Measurements from ENCODE around the gene RNF114.

The RNF114 gene

GRCh38 chr20:49964964-49965780 lies 29.0 kb downstream of the RNF114 start:
- TF ChIP-seq, protein P1, sequence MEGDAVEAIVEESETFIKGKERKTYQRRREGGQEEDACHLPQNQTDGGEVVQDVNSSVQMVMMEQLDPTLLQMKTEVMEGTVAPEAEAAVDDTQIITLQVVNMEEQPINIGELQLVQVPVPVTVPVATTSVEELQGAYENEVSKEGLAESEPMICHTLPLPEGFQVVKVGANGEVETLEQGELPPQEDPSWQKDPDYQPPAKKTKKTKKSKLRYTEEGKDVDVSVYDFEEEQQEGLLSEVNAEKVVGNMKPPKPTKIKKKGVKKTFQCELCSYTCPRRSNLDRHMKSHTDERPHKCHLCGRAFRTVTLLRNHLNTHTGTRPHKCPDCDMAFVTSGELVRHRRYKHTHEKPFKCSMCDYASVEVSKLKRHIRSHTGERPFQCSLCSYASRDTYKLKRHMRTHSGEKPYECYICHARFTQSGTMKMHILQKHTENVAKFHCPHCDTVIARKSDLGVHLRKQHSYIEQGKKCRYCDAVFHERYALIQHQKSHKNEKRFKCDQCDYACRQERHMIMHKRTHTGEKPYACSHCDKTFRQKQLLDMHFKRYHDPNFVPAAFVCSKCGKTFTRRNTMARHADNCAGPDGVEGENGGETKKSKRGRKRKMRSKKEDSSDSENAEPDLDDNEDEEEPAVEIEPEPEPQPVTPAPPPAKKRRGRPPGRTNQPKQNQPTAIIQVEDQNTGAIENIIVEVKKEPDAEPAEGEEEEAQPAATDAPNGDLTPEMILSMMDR (IDR thresholded peaks at IDR 0.05; ENCODE audit: poor library complexity, severe bottlenecking): peak; percentile 90
- no peaks in the 10 kb centered on the region for H3K27me3 ChIP-seq (ENCODE audit: insufficient read depth, poor library complexity, severe bottlenecking)
- ATAC-seq (ENCODE audit: low read depth): peak; percentile 37; the same call in 2 of the 3 replicates
- no peak overlapping the region for H3K4me3 ChIP-seq (ENCODE audit: severe bottlenecking)
- no peak for DNase-seq (ENCODE audit: low spot score)
- peaks cover 20% of the 10 kb centered on the region for H3K4me1 ChIP-seq (ENCODE audit: insufficient read depth, poor library complexity, severe bottlenecking)
- no peaks in the 10 kb centered on the region; the same call in 1 of the 2 replicates for H3K36me3 ChIP-seq (ENCODE audit: low read depth)
- H3K9me3 ChIP-seq (ENCODE audit: severe bottlenecking): no peaks in the 10 kb centered on the region
- H3K27ac ChIP-seq (ENCODE audit: poor library complexity, severe bottlenecking): peak overlapping the region; percentile 4

DNA sequence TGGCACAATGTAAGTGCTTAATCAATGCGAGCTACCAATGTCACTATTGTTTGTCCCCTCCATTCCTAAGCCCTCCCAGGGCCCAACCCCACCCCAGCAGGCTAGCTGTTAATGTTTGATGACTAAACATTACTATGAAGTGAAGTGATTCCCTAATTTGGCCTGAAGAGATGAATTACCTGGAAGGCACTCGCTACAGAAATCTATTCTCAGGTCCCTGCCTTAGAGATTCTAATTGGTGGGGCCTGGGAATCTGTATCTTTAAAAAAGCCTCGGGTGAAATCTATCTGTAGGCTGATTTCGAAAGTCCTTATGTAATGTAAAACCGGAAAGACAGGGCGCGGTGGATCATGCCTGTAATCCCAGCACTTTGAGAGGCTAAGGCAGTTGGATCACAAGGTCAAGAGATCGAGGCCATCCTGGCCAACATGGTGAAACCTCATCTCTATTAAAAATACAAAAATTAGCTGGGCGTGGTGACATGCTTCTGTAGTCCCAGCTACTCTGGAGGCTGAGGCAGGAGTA lies 29.6 kb downstream of the RNF114 start:
- TF ChIP-seq, protein P1 (IDR thresholded peaks at IDR 0.05; ENCODE audit: poor library complexity, severe bottlenecking): no peak
- ATAC-seq (ENCODE audit: low read depth) (no peak), DNase-seq (ENCODE audit: low spot score) (no peak)
- Histone ChIP-seq H3K9me3 (ENCODE audit: severe bottlenecking) (no peaks in the 10 kb centered on the region), H3K4me3 (ENCODE audit: severe bottlenecking) (no peak overlapping the region), H3K27me3 (ENCODE audit: insufficient read depth, poor library complexity, severe bottlenecking) (no peaks in the 10 kb centered on the region), H3K36me3 (ENCODE audit: low read depth) (no peaks in the 10 kb centered on the region; the same call in 1 of the 2 replicates), H3K4me1 (ENCODE audit: insufficient read depth, poor library complexity, severe bottlenecking) (peaks cover 22% of the 10 kb centered on the region), H3K27ac (ENCODE audit: poor library complexity, severe bottlenecking) (peak overlapping the region; percentile 4)

- ATAC-seq (ENCODE audit: low read depth) (no peak), DNase-seq (ENCODE audit: low spot score) (no peak)
- H3K27me3 ChIP-seq (ENCODE audit: insufficient read depth, poor library complexity, severe bottlenecking): no peaks in the 10 kb centered on the region
- H3K4me3 ChIP-seq (ENCODE audit: severe bottlenecking): no peak overlapping the region
- no peak overlapping the region for H3K27ac ChIP-seq (ENCODE audit: poor library complexity, severe bottlenecking)
- no peaks in the 10 kb centered on the region for H3K9me3 ChIP-seq (ENCODE audit: severe bottlenecking)
- TF ChIP-seq, protein P1 (IDR thresholded peaks at IDR 0.05; ENCODE audit: poor library complexity, severe bottlenecking): no peak
- peaks cover 22% of the 10 kb centered on the region for H3K4me1 ChIP-seq (ENCODE audit: insufficient read depth, poor library complexity, severe bottlenecking)
- H3K36me3 ChIP-seq (ENCODE audit: low read depth): no peaks in the 10 kb centered on the region; the same call in 1 of the 2 replicates
Observed at GRCh38 chr20:49966861-49967260, 30.7 kb downstream of the RNF114 start.

GRCh38 chr20:49969234-49969633 lies 33.0 kb downstream of the RNF114 start:
- TF ChIP-seq, protein P1 (IDR thresholded peaks at IDR 0.05; ENCODE audit: poor library complexity, severe bottlenecking): no peak
- no peak for DNase-seq (ENCODE audit: low spot score)
- Histone ChIP-seq H3K27me3 (ENCODE audit: insufficient read depth, poor library complexity, severe bottlenecking) (no peaks in the 10 kb centered on the region), H3K4me1 (ENCODE audit: insufficient read depth, poor library complexity, severe bottlenecking) (peaks cover 22% of the 10 kb centered on the region), H3K4me3 (ENCODE audit: severe bottlenecking) (no peak overlapping the region), H3K9me3 (ENCODE audit: severe bottlenecking) (no peaks in the 10 kb centered on the region), H3K36me3 (ENCODE audit: low read depth) (no peaks in the 10 kb centered on the region), H3K27ac (ENCODE audit: poor library complexity, severe bottlenecking) (peak overlapping the region; percentile 33)
- ATAC-seq (ENCODE audit: low read depth): no peak

DNA sequence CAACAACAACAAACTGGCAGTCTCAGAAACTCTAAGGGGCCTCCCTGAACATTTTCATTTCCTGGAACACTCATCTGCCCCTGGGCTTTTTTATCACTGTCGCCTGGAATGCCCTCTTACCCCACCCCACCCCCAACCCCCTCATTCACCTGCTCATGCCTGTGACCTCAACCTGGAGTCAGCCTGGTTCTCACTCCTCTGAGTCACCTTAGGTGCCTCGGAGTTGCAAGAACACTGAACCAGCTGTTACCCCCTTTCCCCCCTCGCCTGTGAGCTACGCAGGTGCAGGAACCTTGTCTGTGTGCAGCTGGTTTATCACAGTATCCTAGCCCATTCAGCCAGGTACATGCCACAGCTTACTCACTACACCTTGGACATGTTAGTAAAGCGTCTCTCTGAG lies 33.7 kb downstream of the RNF114 start:
- DNase-seq (ENCODE audit: low spot score) (peak; percentile 93), ATAC-seq (ENCODE audit: low read depth) (peak; percentile 88)
- Histone ChIP-seq H3K4me1 (ENCODE audit: insufficient read depth, poor library complexity, severe bottlenecking) (peaks cover 22% of the 10 kb centered on the region), H3K36me3 (ENCODE audit: low read depth) (no peaks in the 10 kb centered on the region), H3K27ac (ENCODE audit: poor library complexity, severe bottlenecking) (peak overlapping the region; percentile 33), H3K9me3 (ENCODE audit: severe bottlenecking) (no peaks in the 10 kb centered on the region), H3K4me3 (ENCODE audit: severe bottlenecking) (no peak overlapping the region), H3K27me3 (ENCODE audit: insufficient read depth, poor library complexity, severe bottlenecking) (no peaks in the 10 kb centered on the region)
- TF ChIP-seq, protein P1 (IDR thresholded peaks at IDR 0.05; ENCODE audit: poor library complexity, severe bottlenecking): no peak

All from RWPE2 (cell line).